ENCODE results near the gene RAB3B. TPM values are rescaled to one million over a fixed set of nuclear protein-coding genes. Genes with fewer than 3 reads are reported as not detected.

The RAB3B gene
- total and polyA plus RNA-seq, 9 of the 15 experiments (the other 6 are each of a cell fraction or from before 2014, with no cell fraction given): 0.07 to 0.47 (median 0.27) TPM

- TF ChIP-seq MTA3 (IDR thresholded peaks at IDR 0.05; ENCODE audit: borderline replicate concordance) (peak; percentile 16; the same call in 1 of the 2 replicates), CBFA2T2 (conservative IDR thresholded peaks at IDR 0.05) (peak; percentile 40; the same call in 1 of the 2 replicates), MAFF (IDR thresholded peaks at IDR 0.05; ENCODE audit: low read length) (no peak), ZNF280A (IDR thresholded peaks at IDR 0.05; ENCODE audit: low read depth, partially characterized antibody) (no peak), TEAD4 (IDR thresholded peaks at IDR 0.05; ENCODE audit: low read length) (peak; percentile 76; the same call in 1 of the 2 replicates), TEAD4 (CRISPR knock-in tag; IDR thresholded peaks at IDR 0.05; ENCODE audit: borderline replicate concordance) (no peak), KAT7 (CRISPR knock-in tag; IDR thresholded peaks at IDR 0.05; ENCODE audit: borderline replicate concordance) (no peak), STAG1 (CRISPR knock-in tag; IDR thresholded peaks at IDR 0.05; ENCODE audit: borderline replicate concordance) (no peak), SOX6 (IDR thresholded peaks at IDR 0.05) (peak; percentile 60; the same call in 1 of the 2 replicates), CTCF (IDR thresholded peaks at IDR 0.05 in 2 of 3, conservative IDR thresholded peaks at IDR 0.05 in 1 of 3; ENCODE audit: insufficient read depth in 2 of 3, low read depth in 1 of 3, low read length in 3 of 3) (0 out of 6 replicates have a peak, but pooled peaks of 1 of the 3 experiments have one; percentile 11), SMAD4 (CRISPR knock-in tag; conservative IDR thresholded peaks at IDR 0.05) (0 out of 2 replicates have a peak, but pooled peaks have one; percentile 16), ATF1 (CRISPR knock-in tag; IDR thresholded peaks at IDR 0.05) (no peak), ATF1 (tag; IDR thresholded peaks at IDR 0.05) (0 out of 2 replicates have a peak, but pooled peaks have one; percentile 13), RAD21 (CRISPR knock-in tag; conservative IDR thresholded peaks at IDR 0.05 in 1 of 2, IDR thresholded peaks at IDR 0.05 in 1 of 2) (peak in 1 of 2 experiments; percentile 26; a peak in 2 of 4 replicates), MEIS2 (IDR thresholded peaks at IDR 0.05; ENCODE audit: partially characterized antibody) (peak; percentile 87), ZNF561 (CRISPR knock-in tag; conservative IDR thresholded peaks at IDR 0.05) (no peak), NCOR1 (IDR thresholded peaks at IDR 0.05) (peak; percentile 21; the same call in 1 of the 2 replicates), PBX2 (CRISPR knock-in tag; IDR thresholded peaks at IDR 0.05; ENCODE audit: low read depth) (no peak), PBX2 (tag; conservative IDR thresholded peaks at IDR 0.05; ENCODE audit: low read depth) (peak; percentile 51; the same call in 1 of the 2 replicates), ERF (CRISPR knock-in tag; IDR thresholded peaks at IDR 0.05) (no peak), MYC (IDR thresholded peaks at IDR 0.05; ENCODE audit: low read depth, low read length) (peak; percentile 56; the same call in 1 of the 2 replicates), MYC (CRISPR knock-in tag; IDR thresholded peaks at IDR 0.05; ENCODE audit: borderline replicate concordance, low read depth) (no peak), NR1H2 (CRISPR knock-in tag; IDR thresholded peaks at IDR 0.05) (no peak), KLF16 (IDR thresholded peaks at IDR 0.05) (peak; percentile 75; the same call in 1 of the 2 replicates), ZNF586 (CRISPR knock-in tag; conservative IDR thresholded peaks at IDR 0.05) (no peak)
These were observed 23.9 kb downstream of the RAB3B start (continued) for GRCh38 chr1:51966559-51966958.
